Gastroesophageal sphincter (tissue), 4 donors: ENCODE data around the gene FARS2. TPM values are rescaled to one million over a fixed set of nuclear protein-coding genes. Genes with fewer than 3 reads are reported as not detected.

Experiments used
- ATAC-seq: fragments of 150-250 bp; one replicate; pipeline ENCODE4 v1.9.1; 2016; ENCODE audit warnings: mild to moderate bottlenecking, moderate library complexity
- H3K27ac ChIP-seq, 4 donors: fragments of 200-600 bp; sonication (generic) in 3 of 4; 1 replicate in 3 of 4; 2 replicates in 1 of 4; pipeline ENCODE4 v1.5.1; 2016 to 2019
- H3K27me3 ChIP-seq: fragments of 200-600 bp; sonication (generic); one replicate; pipeline ENCODE4 v1.5.1; 2019
- H3K36me3 ChIP-seq, 2 donors: fragments of 200-600 bp; sonication (generic); one replicate each; pipeline ENCODE4 v1.5.1; 2019; ENCODE audit warnings: control low read depth in 1 of 2
- H3K4me1 ChIP-seq, 3 donors: fragments of 200-600 bp; sonication (generic); 1 replicate in 2 of 3; 2 replicates in 1 of 3; pipeline ENCODE4 v1.5.1; 2016 to 2019; ENCODE audit warnings: control low read depth in 2 of 3
- H3K4me3 ChIP-seq, 2 donors: fragments of 200-600 bp; sonication (generic); one replicate each; pipeline ENCODE4 v1.5.1; 2019; ENCODE audit warnings: mild to moderate bottlenecking in 1 of 2, moderate library complexity in 1 of 2
- H3K9me3 ChIP-seq, 3 donors: fragments of 200-600 bp; sonication (generic); one replicate each; pipeline ENCODE4 v1.5.1; 2017 to 2019; ENCODE audit warnings: control low read depth in 2 of 3
- EP300 ChIP-seq: sonication (generic); formaldehyde crosslinking; IDR thresholded peaks from one replicate; pipeline ENCODE4 v1.6.1; 2017; ENCODE audit warnings: antibody characterized with exemption, mild to moderate bottlenecking
- POLR2A ChIP-seq, 2 donors: fragments of 450-650 bp; IDR thresholded peaks; one replicate each; pipeline ENCODE4 v1.6.1; 2017; ENCODE audit warnings: antibody characterized with exemption in 2 of 2, mild to moderate bottlenecking in 2 of 2, moderate library complexity in 1 of 2
- POLR2AphosphoS5 ChIP-seq: sonication (generic); formaldehyde crosslinking; IDR thresholded peaks from one replicate; pipeline ENCODE4 v1.6.1; 2017; ENCODE audit warnings: antibody characterized with exemption
- WGBS, 2 donors: methylation state at CpG; one replicate each; pipeline ENCODE4 v1.1.5; 2018; ENCODE audit warnings: low coverage in 1 of 2; 5-methylcytosine and 5-hydroxymethylcytosine counted together
- total RNA-seq, 4 donors: library from RNA; depleted of rRNA; stranded (reverse); fragments of >200 nt; gene quantifications; one replicate each; pipeline ENCODE4 v1.1.0, GENCODE V29; 2016
- TF ChIP-seq, protein P1 (sequence below), 4 experiments: fragments of 200-600 bp in 2 of 4; fragments of 450-650 bp in 2 of 4; sonication (generic) in 1 of 4; IDR thresholded peaks; one replicate each; pipeline ENCODE4 v1.5.1; 2017 to 2019; ENCODE audit warnings: antibody characterized with exemption in 4 of 4, mild to moderate bottlenecking in 2 of 4, moderate library complexity in 2 of 4

The FARS2 gene
- total RNA-seq, 4 donors from 2014 or later: 9.8 to 16.3 (median 14.4) TPM

DNA sequence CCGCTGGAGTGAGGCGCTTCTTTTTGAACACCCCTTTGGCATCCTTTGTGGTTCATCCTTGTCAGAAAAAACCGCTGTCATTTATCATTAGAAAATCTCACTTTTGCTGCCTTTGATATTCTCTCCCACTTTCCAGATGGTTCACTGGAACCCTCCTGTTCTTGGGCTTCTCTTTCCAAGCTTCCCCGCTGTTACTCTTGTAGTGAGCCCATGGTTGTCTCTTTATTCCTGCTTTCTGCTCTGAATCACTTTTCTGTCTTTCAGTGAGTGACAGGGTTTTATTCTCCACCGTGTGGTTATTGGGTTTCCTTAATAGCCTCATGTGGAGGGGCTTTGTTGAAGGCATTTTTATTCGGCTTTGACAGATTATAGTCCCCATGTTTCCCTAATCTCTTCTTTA is 117.0 kb downstream of the FARS2 start:
- H3K27me3 ChIP-seq: no peaks in the 10 kb centered on the region
- no peak overlapping the region for H3K27ac ChIP-seq
- ATAC-seq: no peak
- H3K9me3 ChIP-seq: no peaks in the 10 kb centered on the region
- H3K4me3 ChIP-seq: no peak overlapping the region
- no peaks in the 10 kb centered on the region for H3K36me3 ChIP-seq
- H3K4me1 ChIP-seq: no peaks in the 10 kb centered on the region
- no peak for TF ChIP-seq EP300
- no peak for TF ChIP-seq POLR2AphosphoS5
- TF ChIP-seq POLR2A (IDR thresholded peaks at IDR 0.05): no peak
- TF ChIP-seq, protein P1, sequence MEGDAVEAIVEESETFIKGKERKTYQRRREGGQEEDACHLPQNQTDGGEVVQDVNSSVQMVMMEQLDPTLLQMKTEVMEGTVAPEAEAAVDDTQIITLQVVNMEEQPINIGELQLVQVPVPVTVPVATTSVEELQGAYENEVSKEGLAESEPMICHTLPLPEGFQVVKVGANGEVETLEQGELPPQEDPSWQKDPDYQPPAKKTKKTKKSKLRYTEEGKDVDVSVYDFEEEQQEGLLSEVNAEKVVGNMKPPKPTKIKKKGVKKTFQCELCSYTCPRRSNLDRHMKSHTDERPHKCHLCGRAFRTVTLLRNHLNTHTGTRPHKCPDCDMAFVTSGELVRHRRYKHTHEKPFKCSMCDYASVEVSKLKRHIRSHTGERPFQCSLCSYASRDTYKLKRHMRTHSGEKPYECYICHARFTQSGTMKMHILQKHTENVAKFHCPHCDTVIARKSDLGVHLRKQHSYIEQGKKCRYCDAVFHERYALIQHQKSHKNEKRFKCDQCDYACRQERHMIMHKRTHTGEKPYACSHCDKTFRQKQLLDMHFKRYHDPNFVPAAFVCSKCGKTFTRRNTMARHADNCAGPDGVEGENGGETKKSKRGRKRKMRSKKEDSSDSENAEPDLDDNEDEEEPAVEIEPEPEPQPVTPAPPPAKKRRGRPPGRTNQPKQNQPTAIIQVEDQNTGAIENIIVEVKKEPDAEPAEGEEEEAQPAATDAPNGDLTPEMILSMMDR (IDR thresholded peaks at IDR 0.05): no peak
- WGBS, 2 donors: 57 to 70% methylated on average over 3 to 6 of the region's 6 CpGs

DNA sequence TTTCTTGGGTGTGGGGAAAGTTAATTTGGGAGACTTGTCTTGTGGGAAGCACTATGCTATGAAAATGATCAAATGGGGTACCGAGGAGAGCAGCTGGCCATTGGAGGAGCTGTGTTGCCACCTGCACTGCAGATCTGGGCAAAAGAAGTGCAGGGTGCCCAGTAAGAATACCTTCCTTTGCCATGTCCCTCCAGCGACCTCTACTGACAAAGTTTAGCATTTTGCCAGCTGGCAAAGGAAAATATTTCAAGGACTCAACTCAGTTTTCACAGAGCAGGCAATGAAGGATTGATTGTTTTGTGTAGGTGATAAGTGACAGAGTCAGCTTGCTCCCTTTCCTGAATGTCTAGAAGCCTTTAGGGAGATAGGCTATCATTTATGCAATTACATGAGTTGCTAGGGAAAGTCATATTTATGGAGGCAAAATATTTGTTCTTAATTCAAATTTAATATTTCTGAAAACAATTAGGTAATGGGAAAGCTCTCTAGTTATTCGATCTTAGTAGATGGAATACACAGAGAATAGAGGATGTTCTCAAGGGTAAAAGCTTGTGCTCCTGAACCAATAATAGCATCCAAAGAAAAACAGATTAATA is 118.4 kb downstream of the FARS2 start:
- no peaks in the 10 kb centered on the region for H3K4me1 ChIP-seq
- WGBS, 2 donors: 65 to 77% methylated on average over 3 of the region's 3 CpGs
- H3K27ac ChIP-seq: no peak overlapping the region
- no peaks in the 10 kb centered on the region for H3K9me3 ChIP-seq
- no peak for TF ChIP-seq POLR2A (IDR thresholded peaks at IDR 0.05)
- TF ChIP-seq, protein P1 (IDR thresholded peaks at IDR 0.05): peak in 1 of 4 experiments; percentile 31
- no peak overlapping the region for H3K4me3 ChIP-seq
- no peaks in the 10 kb centered on the region for H3K27me3 ChIP-seq
- no peaks in the 10 kb centered on the region for H3K36me3 ChIP-seq
- no peak for ATAC-seq

DNA sequence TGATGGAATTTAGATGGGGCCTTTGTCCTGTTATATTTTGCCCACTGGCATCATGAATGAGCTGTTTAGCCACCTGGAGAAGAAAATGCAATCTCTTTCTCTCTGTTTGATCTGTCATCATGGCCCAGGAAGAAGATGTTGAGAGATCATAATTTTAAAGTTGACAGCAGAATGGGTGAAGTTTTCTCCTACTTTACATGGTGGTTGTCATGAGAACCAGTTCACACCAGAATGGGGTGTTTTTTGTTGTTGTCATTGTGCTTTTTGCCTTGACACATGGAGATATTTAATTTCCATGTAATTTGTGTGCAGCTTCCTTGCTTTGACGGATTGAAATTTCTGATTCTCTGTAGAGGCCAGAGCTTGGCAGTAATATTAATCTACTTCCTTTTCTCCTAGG is 122.5 kb downstream of the FARS2 start:
- Histone ChIP-seq H3K27ac (no peak overlapping the region), H3K4me1 (peaks cover 0 to 1% (median 0%) of the 10 kb centered on the region in 3 donors), H3K36me3 (no peaks in the 10 kb centered on the region), H3K4me3 (no peak overlapping the region), H3K27me3 (no peaks in the 10 kb centered on the region), H3K9me3 (no peaks in the 10 kb centered on the region)
- WGBS, 2 donors: 67 to 71% methylated on average over 1 of the region's 1 CpG
- ATAC-seq: no peak
- TF ChIP-seq POLR2AphosphoS5 (no peak), POLR2A (IDR thresholded peaks at IDR 0.05) (no peak), EP300 (no peak)
- TF ChIP-seq, protein P1 (IDR thresholded peaks at IDR 0.05): no peak

GRCh38 chr6:5384276-5384675 is 123.0 kb downstream of the FARS2 start:
- Histone ChIP-seq H3K27me3 (no peaks in the 10 kb centered on the region), H3K36me3 (no peaks in the 10 kb centered on the region), H3K9me3 (no peaks in the 10 kb centered on the region), H3K27ac (no peak overlapping the region), H3K4me3 (no peak overlapping the region), H3K4me1 (peaks cover 0 to 5% (median 0%) of the 10 kb centered on the region in 3 donors)
- ATAC-seq: no peak
- TF ChIP-seq, protein P1 (IDR thresholded peaks at IDR 0.05): no peak
- TF ChIP-seq POLR2A (IDR thresholded peaks at IDR 0.05) (no peak), POLR2AphosphoS5 (no peak), EP300 (no peak)
- WGBS, 2 donors: 88 to 92% methylated on average over 2 to 4 of the region's 7 CpGs

- TF ChIP-seq POLR2AphosphoS5 (no peak), POLR2A (IDR thresholded peaks at IDR 0.05) (no peak), EP300 (no peak)
- TF ChIP-seq, protein P1 (IDR thresholded peaks at IDR 0.05): no peak
- no peaks in the 10 kb centered on the region for H3K36me3 ChIP-seq
- no peaks in the 10 kb centered on the region for H3K9me3 ChIP-seq
- peaks cover 0 to 7% (median 0%) of the 10 kb centered on the region in 3 donors for H3K4me1 ChIP-seq
- no peak overlapping the region for H3K27ac ChIP-seq
- no peaks in the 10 kb centered on the region for H3K27me3 ChIP-seq
- 74 to 86% methylated on average over 3 of the region's 3 CpGs for WGBS, 2 donors
- no peak overlapping the region for H3K4me3 ChIP-seq
- no peak for ATAC-seq
These were observed 127.0 kb downstream of the FARS2 start for GRCh38 chr6:5388326-5388725.
